Muscle of leg (tissue), 11 donors: Measurements from ENCODE around the gene LCLAT1. TPM values are rescaled to one million over a fixed set of nuclear protein-coding genes. Genes with fewer than 3 reads are reported as not detected.

Experiments
- DNase-seq: peaks from one replicate; pipeline ENCODE4 v3.0.0; 2013
- H3K27ac ChIP-seq: one replicate; pipeline ENCODE4 v1.5.1; 2013; ENCODE audit warnings: mild to moderate bottlenecking, low read length, control low read depth
- H3K27me3 ChIP-seq: one replicate; pipeline ENCODE4 v1.6.1; 2013; ENCODE audit warnings: low read length; ENCODE audit not compliant: control insufficient read depth, insufficient read depth
- H3K36me3 ChIP-seq: one replicate; pipeline ENCODE4 v1.6.1; 2013; ENCODE audit warnings: low read length; ENCODE audit not compliant: control insufficient read depth, insufficient read depth
- H3K4me1 ChIP-seq: one replicate; pipeline ENCODE4 v1.6.1; 2013; ENCODE audit warnings: low read length; ENCODE audit not compliant: control insufficient read depth, insufficient read depth
- H3K4me3 ChIP-seq: one replicate; pipeline ENCODE4 v1.5.1; 2013; ENCODE audit warnings: low read length, control low read depth
- H3K9me3 ChIP-seq: replicated peaks from 2 replicates; pipeline ENCODE4 v1.6.1; 2013; ENCODE audit warnings: low read depth, low read length; ENCODE audit not compliant: control insufficient read depth
- WGBS: methylation state at CpG from one replicate; pipeline ENCODE4 v1.1.5; 2013; ENCODE audit warnings: missing lambda C conversion rate; ENCODE audit not compliant: insufficient coverage; 5-methylcytosine and 5-hydroxymethylcytosine counted together
- polyA plus RNA-seq, 8 donors: library from polyadenylated mRNA; unstranded; fragments of 120-200 nt; gene quantifications; one replicate each; pipeline versions ENCODE4 v1.2.1 to v1.2.3, GENCODE V29; 2013; ENCODE audit warnings: inconsistent platforms in 1 of 8, low replicate concordance in 1 of 8; ENCODE audit not compliant: insufficient read length in 8 of 8, insufficient read depth in 1 of 8
- total RNA-seq: library from RNA; stranded (reverse); fragments of 120-200 nt; gene quantifications from one replicate; pipeline ENCODE4 v1.2.4, GENCODE V29; 2013

LCLAT1 gene
- total and polyA plus RNA-seq, 9 donors: 5.8 to 9.9 (median 7.0) TPM

DNA sequence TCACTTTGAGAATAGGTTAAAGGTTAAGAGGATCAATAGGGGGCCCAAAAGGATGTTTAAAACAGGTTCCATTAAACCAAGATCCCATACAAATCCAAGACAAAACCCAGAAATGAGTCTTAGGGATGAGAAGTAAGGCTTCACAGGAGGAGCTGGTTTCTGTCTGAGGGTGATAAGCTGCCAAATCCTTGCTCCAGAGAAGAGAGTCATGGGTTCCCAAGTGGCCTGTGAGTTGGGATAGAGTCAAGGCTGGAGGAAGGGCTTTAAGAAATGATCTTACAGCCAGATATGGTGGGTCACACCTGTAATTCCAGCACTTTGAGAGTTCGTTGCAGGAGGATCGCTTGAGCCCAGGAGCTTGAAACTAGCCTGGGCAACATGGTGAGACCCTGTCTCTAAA is 40.2 kb upstream of the LCLAT1 start:
- peaks cover 44% of the 10 kb centered on the region for H3K4me1 ChIP-seq
- DNase-seq: no peak
- no peak overlapping the region for H3K27ac ChIP-seq

DNA sequence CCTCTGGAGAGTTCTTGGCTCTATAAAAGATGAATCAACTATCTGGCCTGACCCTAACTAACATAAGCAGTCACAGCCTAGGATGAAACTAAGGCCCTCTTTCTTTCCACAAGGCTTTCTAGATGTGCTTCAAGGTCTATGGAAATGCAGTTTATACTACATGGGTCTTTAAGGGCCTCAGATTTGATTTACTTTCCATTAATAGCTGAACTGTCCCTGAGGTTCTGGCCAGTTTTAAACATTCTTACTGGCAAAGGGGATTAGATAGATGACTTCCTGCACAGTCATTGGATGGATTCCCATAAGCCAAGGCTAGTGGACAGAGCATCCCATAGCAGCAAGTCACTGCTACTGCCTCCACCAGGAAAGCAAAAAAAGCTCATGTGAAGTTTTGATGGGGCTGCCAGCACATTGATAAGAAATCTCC is 38.1 kb upstream of the LCLAT1 start:
- H3K9me3 ChIP-seq: no peaks in the 10 kb centered on the region
- H3K27me3 ChIP-seq: no peaks in the 10 kb centered on the region
- no peaks in the 10 kb centered on the region for H3K36me3 ChIP-seq
- H3K4me1 ChIP-seq: peaks cover 54% of the 10 kb centered on the region
- H3K4me3 ChIP-seq: no peak overlapping the region
- peak; percentile 48 for DNase-seq
- peak overlapping the region; percentile 45 for H3K27ac ChIP-seq

More for the DNA sequence above, 40.2 kb upstream of the LCLAT1 start:
- Histone ChIP-seq H3K27me3 (no peaks in the 10 kb centered on the region), H3K36me3 (no peaks in the 10 kb centered on the region), H3K9me3 (no peaks in the 10 kb centered on the region), H3K4me3 (no peak overlapping the region)
- WGBS: no CpG with 5 or more reads among the region's 2 CpGs

GRCh38 chr2:30410217-30410616 is 36.8 kb upstream of the LCLAT1 start:
- no peak for DNase-seq
- Histone ChIP-seq H3K4me1 (peaks cover 42% of the 10 kb centered on the region), H3K27ac (no peak overlapping the region), H3K27me3 (no peaks in the 10 kb centered on the region), H3K36me3 (no peaks in the 10 kb centered on the region), H3K9me3 (no peaks in the 10 kb centered on the region), H3K4me3 (no peak overlapping the region)
- WGBS: no CpG with 5 or more reads among the region's 2 CpGs

- peak; percentile 90 for DNase-seq
- Histone ChIP-seq H3K4me1 (peaks cover 43% of the 10 kb centered on the region), H3K27me3 (no peaks in the 10 kb centered on the region), H3K4me3 (no peak overlapping the region), H3K36me3 (no peaks in the 10 kb centered on the region), H3K9me3 (no peaks in the 10 kb centered on the region), H3K27ac (peak overlapping the region; percentile 72)
- WGBS: 29% methylated on average over 2 of the region's 8 CpGs
Measured at GRCh38 chr2:30412047-30412683, 34.9 kb upstream of the LCLAT1 start.

DNA sequence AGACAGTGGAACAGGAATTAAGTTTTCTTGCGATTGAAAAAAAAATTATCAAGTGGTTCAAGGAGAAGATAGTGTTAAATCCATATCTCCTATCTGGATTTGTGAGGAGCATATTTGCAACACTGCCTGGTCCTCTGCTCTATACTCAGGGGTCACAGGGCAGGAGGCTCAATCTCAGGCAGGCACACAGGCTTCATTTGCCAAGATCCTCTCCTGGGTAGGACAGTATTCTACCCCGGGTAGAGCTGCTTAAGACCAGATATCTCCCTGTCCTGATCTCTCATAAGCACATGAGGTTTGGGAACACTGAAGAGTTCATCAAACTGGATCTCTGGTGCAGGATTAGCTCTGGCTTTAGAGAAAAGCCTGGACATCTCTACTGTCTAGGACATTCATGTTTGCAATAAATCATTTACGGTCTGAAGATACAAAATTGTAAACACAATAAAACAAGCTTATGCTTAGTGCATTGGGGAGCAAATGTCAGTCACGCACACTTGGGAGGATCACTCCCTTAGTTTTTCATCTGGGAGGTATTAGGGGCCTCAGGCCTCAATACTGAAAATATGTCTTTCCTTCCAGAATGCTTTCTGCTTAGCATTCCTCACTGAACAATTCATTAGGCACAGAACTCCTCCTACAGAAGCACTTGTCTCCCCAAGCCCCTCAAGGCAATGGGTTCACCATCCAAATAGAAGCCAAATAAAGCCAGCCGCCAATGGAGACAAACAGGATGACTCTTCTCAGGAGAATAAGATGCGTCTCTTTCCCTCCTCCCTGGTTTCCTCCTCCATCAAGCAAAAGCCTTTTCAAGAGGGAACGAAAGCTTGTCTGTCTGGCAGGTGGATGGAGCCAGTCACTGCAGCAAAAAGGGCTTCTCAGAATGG is 34.1 kb upstream of the LCLAT1 start:
- Histone ChIP-seq H3K4me3 (no peak overlapping the region), H3K9me3 (no peaks in the 10 kb centered on the region), H3K27ac (peak overlapping the region; percentile 72), H3K27me3 (no peaks in the 10 kb centered on the region), H3K36me3 (no peaks in the 10 kb centered on the region), H3K4me1 (peaks cover 40% of the 10 kb centered on the region)
- DNase-seq: peak; percentile 77
- 31% methylated on average over 2 of the region's 7 CpGs for WGBS

GRCh38 chr2:30414961-30415360 is 32.1 kb upstream of the LCLAT1 start:
- Histone ChIP-seq H3K27me3 (no peaks in the 10 kb centered on the region), H3K36me3 (no peaks in the 10 kb centered on the region), H3K4me3 (no peak overlapping the region), H3K9me3 (no peaks in the 10 kb centered on the region), H3K27ac (no peak overlapping the region), H3K4me1 (peaks cover 26% of the 10 kb centered on the region)
- no peak for DNase-seq
- no CpG with 5 or more reads among the region's 2 CpGs for WGBS

DNA sequence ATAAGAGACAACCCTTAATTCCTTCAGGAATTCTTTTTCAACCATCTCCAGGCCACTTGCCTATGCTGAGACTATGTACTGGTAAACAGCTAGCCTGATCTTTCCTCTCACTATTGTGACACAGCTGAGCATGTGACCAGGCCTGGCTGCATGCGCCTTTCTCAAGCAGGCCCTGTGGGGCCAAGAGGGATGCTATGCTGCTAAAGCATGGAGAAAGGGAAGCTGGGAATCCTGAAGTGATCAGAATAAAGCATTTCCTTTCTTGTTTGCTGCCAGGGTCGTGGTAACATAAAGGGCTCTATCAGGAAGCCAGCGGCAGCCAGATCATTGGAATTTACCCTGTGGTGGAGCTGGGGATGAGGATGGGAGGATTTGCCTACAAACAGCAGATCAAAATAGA is 29.8 kb upstream of the LCLAT1 start:
- Histone ChIP-seq H3K4me3 (no peak overlapping the region), H3K36me3 (no peaks in the 10 kb centered on the region), H3K4me1 (peaks cover 30% of the 10 kb centered on the region), H3K27ac (peak overlapping the region; percentile 72), H3K9me3 (no peaks in the 10 kb centered on the region), H3K27me3 (no peaks in the 10 kb centered on the region)
- DNase-seq: peak; percentile 44
- WGBS: no CpG with 5 or more reads among the region's 3 CpGs

GRCh38 chr2:30421026-30421603 is 25.9 kb upstream of the LCLAT1 start:
- no peaks in the 10 kb centered on the region for H3K27me3 ChIP-seq
- H3K4me3 ChIP-seq: no peak overlapping the region
- peak overlapping the region; percentile 79 for H3K27ac ChIP-seq
- WGBS: 83% methylated on average over 1 of the region's 3 CpGs
- no peak for DNase-seq
- peaks cover 21% of the 10 kb centered on the region for H3K4me1 ChIP-seq
- H3K36me3 ChIP-seq: no peaks in the 10 kb centered on the region
- no peaks in the 10 kb centered on the region for H3K9me3 ChIP-seq

DNA sequence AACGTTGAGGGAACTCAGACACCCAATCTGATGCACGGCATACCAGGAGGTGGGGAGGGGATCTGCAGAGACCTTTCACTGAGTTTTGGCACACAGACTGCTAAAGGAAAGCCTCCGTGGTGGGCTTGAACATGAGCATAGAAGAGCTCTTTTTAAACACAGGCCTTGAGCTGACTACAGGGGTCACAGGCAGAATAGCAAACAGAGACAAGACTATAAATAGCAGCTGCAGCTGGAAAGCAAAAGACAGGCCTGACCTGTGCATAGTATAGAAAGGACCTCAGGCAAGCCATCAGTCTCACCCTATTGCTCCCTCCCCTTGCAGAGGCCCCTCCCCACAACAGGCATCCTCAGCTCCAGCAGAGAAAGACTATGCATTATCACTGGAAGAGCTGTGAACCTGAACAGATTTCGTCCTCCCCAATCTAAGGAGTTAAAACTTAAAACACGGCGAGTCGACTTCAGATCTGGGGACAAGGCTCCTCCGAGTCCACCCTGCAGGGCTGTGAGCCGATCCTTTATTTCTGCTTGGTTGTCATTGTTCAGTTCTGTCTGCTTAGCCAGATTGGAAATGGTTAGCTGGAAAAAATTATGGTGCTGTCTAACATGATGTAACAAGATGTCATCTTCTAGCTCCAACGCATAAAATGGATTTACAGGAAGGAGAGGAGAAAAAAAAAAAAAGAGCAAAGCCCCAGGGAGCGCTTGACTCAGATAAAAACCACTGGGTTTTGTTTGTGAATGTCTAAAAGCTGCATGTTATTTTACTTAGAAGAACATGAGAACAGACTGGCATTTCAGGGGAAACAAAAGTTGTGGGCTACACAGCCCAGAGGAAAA is 25.2 kb upstream of the LCLAT1 start:
- WGBS: 37% methylated on average over 4 of the region's 11 CpGs
- Histone ChIP-seq H3K27me3 (no peaks in the 10 kb centered on the region), H3K27ac (peak overlapping the region; percentile 79), H3K36me3 (no peaks in the 10 kb centered on the region), H3K4me1 (peaks cover 18% of the 10 kb centered on the region), H3K9me3 (no peaks in the 10 kb centered on the region), H3K4me3 (no peak overlapping the region)
- DNase-seq: peak; percentile 82
